Karpas-422 (cell line): ENCODE results near the gene NDUFA7. TPM values are rescaled to one million over a fixed set of nuclear protein-coding genes. Genes with fewer than 3 reads are reported as not detected.

Source experiments
- DNase-seq: peaks from one replicate; pipeline ENCODE4 v3.0.0-alpha.2; 2015
- H2AFZ ChIP-seq: fragments of 200-600 bp; sonication (generic); 2 replicates; pipeline ENCODE4 v1.6.1; 2014; ENCODE audit warnings: antibody characterized with exemption, low read length, mixed read lengths
- H3K27ac ChIP-seq: fragments of 200-600 bp; sonication (generic); 2 replicates; pipeline ENCODE4 v1.5.1; 2014; ENCODE audit warnings: mild to moderate bottlenecking, low read length, moderate library complexity
- H3K27me3 ChIP-seq: fragments of 200-600 bp; sonication (generic); 2 replicates; pipeline ENCODE4 v1.6.1; 2014; ENCODE audit warnings: low read length, mixed read lengths
- H3K36me3 ChIP-seq: fragments of 200-600 bp; sonication (generic); 2 replicates; pipeline ENCODE4 v1.6.1; 2014; ENCODE audit warnings: low read length, mixed read lengths; ENCODE audit not compliant: insufficient read depth
- H3K4me1 ChIP-seq: fragments of 200-600 bp; sonication (generic); 2 replicates; pipeline ENCODE4 v1.6.1; 2014; ENCODE audit warnings: mild to moderate bottlenecking, low read length, mixed read lengths
- H3K4me2 ChIP-seq: fragments of 200-600 bp; sonication (generic); 2 replicates; pipeline ENCODE4 v1.6.1; 2014; ENCODE audit warnings: low read length, low read depth, mild to moderate bottlenecking; ENCODE audit not compliant: poor library complexity, severe bottlenecking
- H3K4me3 ChIP-seq: fragments of 200-600 bp; sonication (generic); 2 replicates; pipeline ENCODE4 v1.5.1; 2014; ENCODE audit warnings: mild to moderate bottlenecking, antibody characterized with exemption, low read length, mixed read lengths
- H3K79me2 ChIP-seq: fragments of 200-600 bp; sonication (generic); 2 replicates; pipeline ENCODE4 v1.6.1; 2014; ENCODE audit warnings: mild to moderate bottlenecking, low read length, mixed read lengths
- H3K9ac ChIP-seq: fragments of 200-600 bp; sonication (generic); 2 replicates; pipeline ENCODE4 v1.6.0; 2014; ENCODE audit warnings: low read length
- H3K9me2 ChIP-seq: fragments of 200-600 bp; sonication (generic), shearing (Covaris generic); replicated peaks from 2 replicates; pipeline ENCODE4 v1.6.0; 2014; ENCODE audit warnings: mild to moderate bottlenecking, low read length, moderate library complexity; ENCODE audit not compliant: insufficient read depth
- H3K9me3 ChIP-seq: fragments of 300-700, 200-600 bp; sonication (generic); 2 replicates; pipeline ENCODE4 v1.6.1; 2014; ENCODE audit warnings: low read length, mixed read lengths
- H4K20me1 ChIP-seq: fragments of 200-600 bp; sonication (generic); 2 replicates; pipeline ENCODE4 v1.6.1; 2014; ENCODE audit warnings: mild to moderate bottlenecking, antibody characterized with exemption, low read length, low read depth; ENCODE audit not compliant: insufficient read depth
- total RNA-seq: library from RNA; depleted of rRNA; stranded (reverse); fragments of >200 nt; shearing (Covaris generic); gene quantifications from 2 replicates; pipeline ENCODE4 v1.2.3, GENCODE V29; 2014; ENCODE audit warnings: low replicate concordance

Gene NDUFA7
- total RNA-seq, 1 experiment from 2014 or later, result 85.1 TPM

DNA sequence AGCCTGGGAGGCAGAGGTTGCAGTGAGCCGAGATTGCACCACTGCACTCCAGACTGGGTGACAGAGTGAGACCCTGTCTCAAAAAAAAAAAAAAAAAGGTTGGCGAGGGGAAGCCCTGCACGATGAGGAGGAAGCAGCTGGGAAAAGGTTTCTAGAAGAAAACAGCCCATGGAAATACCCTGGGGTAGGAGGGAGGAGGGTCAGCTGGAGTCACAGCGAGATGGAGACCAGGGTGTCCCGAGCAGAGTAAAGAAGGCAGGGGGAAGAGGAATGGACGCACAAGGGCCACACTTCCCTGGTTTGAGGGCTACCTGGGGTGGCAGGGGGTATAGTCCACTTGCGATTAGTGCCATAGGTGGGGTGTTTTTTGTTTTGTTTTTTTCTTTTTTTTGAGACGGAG is 15.5 kb upstream of the NDUFA7 start:
- no peak overlapping the region for H3K4me3 ChIP-seq
- no peaks in the 10 kb centered on the region for H3K27me3 ChIP-seq
- H3K9me3 ChIP-seq, result no peaks in the 10 kb centered on the region
- no peaks in the 10 kb centered on the region for H3K36me3 ChIP-seq
- H3K4me2 ChIP-seq, result no peak overlapping the region
- H3K4me1 ChIP-seq, result no peaks in the 10 kb centered on the region
- no peak for DNase-seq
- no peak overlapping the region for H2AFZ ChIP-seq
- no peaks in the 10 kb centered on the region for H4K20me1 ChIP-seq
- H3K27ac ChIP-seq, result no peak overlapping the region
- H3K9ac ChIP-seq, result no peak overlapping the region
- no peaks in the 10 kb centered on the region for H3K9me2 ChIP-seq
- H3K79me2 ChIP-seq, result no peaks in the 10 kb centered on the region

DNA sequence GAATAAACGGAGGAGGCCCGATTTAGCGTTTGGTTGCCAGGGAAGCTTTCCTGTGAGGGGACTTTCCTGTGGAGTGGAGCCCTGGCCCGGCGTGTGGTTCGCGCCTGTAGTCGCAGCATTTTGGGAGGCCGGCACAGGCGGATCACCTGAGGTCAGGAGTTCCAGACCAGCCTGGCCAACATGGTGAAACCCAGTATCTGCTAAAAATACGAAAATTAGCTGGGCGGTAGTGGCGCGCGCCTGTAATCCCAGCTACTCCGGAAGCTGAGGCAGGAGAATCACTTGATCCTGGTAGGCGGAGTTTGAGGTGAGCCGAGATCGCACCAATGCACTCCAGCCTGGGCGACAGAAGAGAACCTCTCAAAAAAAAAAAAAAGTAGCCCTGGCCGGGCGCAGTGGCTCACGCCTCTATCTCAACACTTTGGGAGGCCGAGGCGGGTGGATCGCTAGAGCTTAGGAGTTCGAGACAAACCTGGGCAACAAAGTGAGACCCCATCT is 14.9 kb upstream of the NDUFA7 start:
- no peak overlapping the region for H3K9ac ChIP-seq
- no peak for DNase-seq
- H3K9me2 ChIP-seq, result no peaks in the 10 kb centered on the region
- no peak overlapping the region for H3K4me2 ChIP-seq
- H3K36me3 ChIP-seq, result no peaks in the 10 kb centered on the region
- no peak overlapping the region for H3K4me3 ChIP-seq
- no peaks in the 10 kb centered on the region for H3K9me3 ChIP-seq
- no peaks in the 10 kb centered on the region for H3K4me1 ChIP-seq
- no peaks in the 10 kb centered on the region for H4K20me1 ChIP-seq
- no peak overlapping the region for H2AFZ ChIP-seq
- H3K27ac ChIP-seq, result no peak overlapping the region
- no peaks in the 10 kb centered on the region for H3K79me2 ChIP-seq
- no peaks in the 10 kb centered on the region for H3K27me3 ChIP-seq

GRCh38 chr19:8335343-8336071 is 14.3 kb upstream of the NDUFA7 start:
- Histone ChIP-seq H2AFZ (no peak overlapping the region), H3K9me3 (no peaks in the 10 kb centered on the region), H3K4me1 (no peaks in the 10 kb centered on the region), H3K27ac (no peak overlapping the region), H3K4me2 (no peak overlapping the region), H3K36me3 (no peaks in the 10 kb centered on the region), H3K4me3 (no peak overlapping the region), H3K79me2 (no peaks in the 10 kb centered on the region), H3K9me2 (no peaks in the 10 kb centered on the region), H3K27me3 (no peaks in the 10 kb centered on the region), H3K9ac (no peak overlapping the region), H4K20me1 (no peaks in the 10 kb centered on the region)
- peak; percentile 49 for DNase-seq

- Histone ChIP-seq H3K9me3 (no peaks in the 10 kb centered on the region), H3K9ac (no peak overlapping the region), H3K9me2 (no peaks in the 10 kb centered on the region), H3K4me1 (no peaks in the 10 kb centered on the region), H3K27me3 (no peaks in the 10 kb centered on the region), H3K27ac (no peak overlapping the region), H3K36me3 (no peaks in the 10 kb centered on the region), H4K20me1 (no peaks in the 10 kb centered on the region), H3K79me2 (no peaks in the 10 kb centered on the region), H3K4me2 (no peak overlapping the region), H3K4me3 (no peak overlapping the region), H2AFZ (no peak overlapping the region)
- no peak for DNase-seq
These were observed 13.5 kb upstream of the NDUFA7 start for GRCh38 chr19:8334458-8335342.

DNA sequence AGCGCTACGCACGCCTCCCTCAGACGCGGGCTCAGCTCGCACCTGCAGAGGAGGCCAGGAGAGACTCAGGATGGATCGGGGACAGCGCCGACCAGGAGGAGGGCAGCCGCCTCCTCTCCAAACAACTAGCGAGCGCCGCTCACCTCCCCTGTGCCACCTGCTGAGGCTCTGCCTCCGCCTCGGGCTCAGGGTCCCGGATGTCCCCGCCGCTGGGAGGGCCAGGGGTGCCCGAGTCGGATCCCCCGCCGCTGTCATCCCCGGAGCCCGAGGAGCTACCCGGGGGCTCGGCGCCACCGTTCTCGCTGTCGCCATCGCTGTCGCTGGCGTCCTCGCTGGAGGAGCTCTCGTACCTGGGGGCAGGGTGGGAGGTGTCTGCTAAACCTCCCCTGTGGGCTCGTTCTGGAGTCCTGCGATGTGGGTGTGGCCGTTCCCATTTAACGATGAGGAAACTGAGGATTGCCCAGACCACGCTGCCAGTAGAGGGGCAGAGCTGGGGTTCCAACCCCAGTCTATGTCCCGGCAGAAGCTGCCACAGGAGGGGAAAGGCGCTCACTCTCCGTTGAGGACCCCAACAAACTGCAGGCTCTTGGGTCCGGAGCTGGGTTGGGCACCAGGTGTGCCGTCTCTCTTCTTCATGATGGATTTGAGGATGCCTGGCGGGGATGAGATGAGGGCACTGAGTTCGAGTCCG is 12.7 kb upstream of the NDUFA7 start:
- no peaks in the 10 kb centered on the region for H3K9me2 ChIP-seq
- no peaks in the 10 kb centered on the region for H3K36me3 ChIP-seq
- H3K4me3 ChIP-seq, result no peak overlapping the region
- no peaks in the 10 kb centered on the region for H3K9me3 ChIP-seq
- H3K27ac ChIP-seq, result no peak overlapping the region
- no peaks in the 10 kb centered on the region for H3K79me2 ChIP-seq
- no peaks in the 10 kb centered on the region for H4K20me1 ChIP-seq
- H3K4me2 ChIP-seq, result no peak overlapping the region
- H3K9ac ChIP-seq, result no peak overlapping the region
- DNase-seq, result no peak
- H3K27me3 ChIP-seq, result no peaks in the 10 kb centered on the region
- H3K4me1 ChIP-seq, result no peaks in the 10 kb centered on the region
- no peak overlapping the region for H2AFZ ChIP-seq

- Histone ChIP-seq H3K9ac (no peak overlapping the region), H3K27ac (no peak overlapping the region), H4K20me1 (no peaks in the 10 kb centered on the region), H3K9me2 (no peaks in the 10 kb centered on the region), H2AFZ (no peak overlapping the region), H3K9me3 (no peaks in the 10 kb centered on the region), H3K4me2 (no peak overlapping the region), H3K4me1 (no peaks in the 10 kb centered on the region), H3K36me3 (no peaks in the 10 kb centered on the region), H3K27me3 (no peaks in the 10 kb centered on the region), H3K79me2 (no peaks in the 10 kb centered on the region), H3K4me3 (no peak overlapping the region)
- DNase-seq, result no peak
These were observed 12.0 kb upstream of the NDUFA7 start for GRCh38 chr19:8332976-8333766.

DNA sequence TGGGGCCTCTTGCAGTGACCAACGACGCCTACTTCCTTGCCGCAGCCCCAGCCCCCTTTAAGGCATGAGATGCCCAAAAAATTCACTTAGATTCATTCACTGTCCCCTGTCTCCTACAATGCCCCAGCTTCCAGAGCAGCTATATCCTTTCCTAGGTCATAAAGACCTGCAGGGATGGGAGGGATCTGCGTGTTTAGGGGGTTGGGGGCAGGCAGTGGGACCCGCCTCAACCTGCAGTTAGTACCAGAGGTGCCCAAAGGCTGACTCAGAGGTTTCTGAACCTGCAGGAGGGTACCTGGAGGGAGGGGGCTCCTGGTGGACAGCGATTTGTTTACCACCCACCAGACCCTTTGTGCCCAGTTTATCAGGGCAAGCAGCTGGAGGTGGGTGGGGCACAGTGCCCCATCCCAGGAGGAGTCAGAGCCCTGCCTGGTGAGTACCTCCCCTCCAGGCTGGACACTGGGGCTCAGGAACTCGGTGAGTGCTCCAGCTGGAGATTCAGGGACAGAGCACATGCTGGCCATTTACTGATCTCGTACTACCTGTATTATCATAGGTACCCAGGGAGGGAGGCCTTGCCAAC is 10.2 kb upstream of the NDUFA7 start:
- Histone ChIP-seq H3K9me3 (no peaks in the 10 kb centered on the region), H3K27me3 (no peaks in the 10 kb centered on the region), H3K4me1 (no peaks in the 10 kb centered on the region), H3K36me3 (no peaks in the 10 kb centered on the region), H2AFZ (no peak overlapping the region), H3K9ac (no peak overlapping the region), H4K20me1 (no peaks in the 10 kb centered on the region), H3K9me2 (no peaks in the 10 kb centered on the region), H3K4me2 (no peak overlapping the region), H3K27ac (no peak overlapping the region), H3K4me3 (no peak overlapping the region), H3K79me2 (no peaks in the 10 kb centered on the region)
- no peak for DNase-seq
